ENCODE results near the gene RAB17.
A peak's percentile ranks its signal among the peaks of the same experiment; 100 is the strongest.

RAB17 gene

GRCh38 chr2:237534380-237534779, 56.2 kb downstream of the RAB17 start:
- DNase-seq = no peak

GRCh38 chr2:237533668-237534161, 56.8 kb downstream of the RAB17 start:
- no peak for DNase-seq

GRCh38 chr2:237532160-237532559, 58.4 kb downstream of the RAB17 start:
- DNase-seq = no peak

- DNase-seq = no peak
These were observed 59.8 kb downstream of the RAB17 start for GRCh38 chr2:237530472-237531433.

GRCh38 chr2:237529452-237530402, 60.8 kb downstream of the RAB17 start:
- peak in 1 of 2 experiments; percentile 44 for DNase-seq

GRCh38 chr2:237527766-237528165, 62.8 kb downstream of the RAB17 start:
- DNase-seq = no peak

GRCh38 chr2:237527233-237527632, 63.3 kb downstream of the RAB17 start:
- no peak for DNase-seq

- DNase-seq = no peak
These were observed 64.9 kb downstream of the RAB17 start for GRCh38 chr2:237525559-237526157.

- no peak for DNase-seq
These were observed 65.9 kb downstream of the RAB17 start for GRCh38 chr2:237524631-237525030.
